RPMI8226 (cell line): Measurements from ENCODE around the gene POP7.
A peak's percentile ranks its signal among the peaks of the same experiment; 100 is the strongest.
"Not testable (repeated sequence)": the region's sequence is repeated elsewhere in the genome, so short reads cannot be mapped to it uniquely, and the experiment has no call there.

Experiments used
- DNase-seq: peaks from one replicate; pipeline ENCODE4 v3.0.0-alpha.2; 2015

Gene POP7

GRCh38 chr7:100692578-100692961 lies 13.4 kb upstream of the POP7 start:
- no peak for DNase-seq

GRCh38 chr7:100693312-100694097 lies 12.4 kb upstream of the POP7 start:
- DNase-seq, result no peak

GRCh38 chr7:100694098-100694745 lies 11.7 kb upstream of the POP7 start, which contains the start of gene GIGYF1:
Gene GIGYF1, minus strand, starts transcription at chr7:100694250. Its CDS starts 6,012 bp downstream, at chr7:100688238.
- DNase-seq, result peak; percentile 82

- no peak for DNase-seq
These were observed 9.8 kb upstream of the POP7 start for GRCh38 chr7:100696123-100696521.

- DNase-seq, result no peak
These were observed 6.9 kb upstream of the POP7 start for GRCh38 chr7:100699018-100699417.

GRCh38 chr7:100701089-100701488 lies 4.8 kb upstream of the POP7 start:
- not testable (repeated sequence) for DNase-seq

GRCh38 chr7:100705320-100705752 lies 585 bp upstream of the POP7 start:
- peak; percentile 84 for DNase-seq

GRCh38 chr7:100706672-100707311 lies 871 bp downstream of the POP7 start:
- DNase-seq, result no peak

GRCh38 chr7:100708395-100708794 lies 2.5 kb downstream of the POP7 start:
- no peak for DNase-seq

- DNase-seq, result no peak
These were observed 4.5 kb downstream of the POP7 start for GRCh38 chr7:100710452-100710851.

- no peak for DNase-seq
These were observed 5.4 kb downstream of the POP7 start for GRCh38 chr7:100711369-100711768.

- DNase-seq, result no peak
These were observed 8.8 kb downstream of the POP7 start for GRCh38 chr7:100714725-100715124.

- not testable (repeated sequence) for DNase-seq
These were observed 11.2 kb downstream of the POP7 start for GRCh38 chr7:100717073-100717472.

- peak; percentile 73 for DNase-seq
These were observed 13.8 kb downstream of the POP7 start for GRCh38 chr7:100719523-100720278.

- DNase-seq, result no peak
These were observed 14.4 kb downstream of the POP7 start, which contains the start of gene EPO for GRCh38 chr7:100720279-100720670. Gene EPO, plus strand, starts transcription at chr7:100720468. Its CDS starts 513 bp downstream, at chr7:100720981.

GRCh38 chr7:100720671-100721504 lies 15.0 kb downstream of the POP7 start:
- DNase-seq, result no peak

- DNase-seq, result no peak
These were observed 15.5 kb downstream of the POP7 start for GRCh38 chr7:100721505-100721812.

GRCh38 chr7:100722480-100723212 lies 16.7 kb downstream of the POP7 start:
- no peak for DNase-seq

GRCh38 chr7:100723732-100724275 lies 17.9 kb downstream of the POP7 start:
- DNase-seq, result no peak

GRCh38 chr7:100724364-100724763 lies 18.4 kb downstream of the POP7 start:
- not testable (repeated sequence) for DNase-seq
